ENCODE measurements around the gene NDRG2. TPM values are rescaled to one million over a fixed set of nuclear protein-coding genes. Genes with fewer than 3 reads are reported as not detected.
A peak's percentile ranks its signal among the peaks of the same experiment; 100 is the strongest.

NDRG2 gene
- total RNA-seq, 3 donors from 2014 or later = 251 to 693 (median 258) TPM

GRCh38 chr14:21040370-21040925, 15.6 kb upstream of the NDRG2 start:
- DNase-seq (ENCODE audit: low spot score in 2 of 2) = no peak
- Histone ChIP-seq H3K4me1 (peaks cover 0 to 32% of the 10 kb centered on the region in 2 donors), H3K4me3 (no peak overlapping the region), H3K27me3 (no peaks in the 10 kb centered on the region), H3K36me3 (no peaks in the 10 kb centered on the region), H3K9me3 (no peaks in the 10 kb centered on the region), H3K27ac (peak overlapping the region; percentile 70 to 80)
- intact Hi-C loops (cut with DNase I; ENCODE audit: low total_unique reads) = no loop called here
- TF ChIP-seq POLR2AphosphoS5 (IDR thresholded peaks at IDR 0.05) = no peak
- TF ChIP-seq CTCF (IDR thresholded peaks at IDR 0.05) = peak in 1 of 3 donors; percentile 4

- DNase-seq (ENCODE audit: low spot score in 2 of 2) = peak in 1 of 2 donors; percentile 50
- H3K27ac ChIP-seq = peak overlapping the region; percentile 70 to 80
- H3K9me3 ChIP-seq = no peaks in the 10 kb centered on the region
- peaks cover 0 to 32% of the 10 kb centered on the region in 2 donors for H3K4me1 ChIP-seq
- no peak overlapping the region for H3K4me3 ChIP-seq
- H3K27me3 ChIP-seq = no peaks in the 10 kb centered on the region
- intact Hi-C loops (cut with DNase I; ENCODE audit: low total_unique reads) = loop anchor here (2.0 kb wide), 1 partner anchor 25 kb away; no protein-coding TSS in a partner anchor
- TF ChIP-seq CTCF (IDR thresholded peaks at IDR 0.05) = peak; percentile 48 to 78 (median 75)
- no peak for TF ChIP-seq POLR2AphosphoS5 (IDR thresholded peaks at IDR 0.05)
- no peaks in the 10 kb centered on the region for H3K36me3 ChIP-seq
Measured at GRCh38 chr14:21039585-21040369, 14.9 kb upstream of the NDRG2 start.

- Histone ChIP-seq H3K27ac (peak overlapping the region; percentile 70 to 80), H3K36me3 (no peaks in the 10 kb centered on the region), H3K27me3 (no peaks in the 10 kb centered on the region), H3K4me3 (peak overlapping the region in 2 of 3 donors; percentile 6 to 21), H3K4me1 (peaks cover 0 to 24% of the 10 kb centered on the region in 2 donors), H3K9me3 (no peaks in the 10 kb centered on the region)
- TF ChIP-seq POLR2A (IDR thresholded peaks at IDR 0.05) (no peak), POLR2AphosphoS5 (IDR thresholded peaks at IDR 0.05) (peak; percentile 51 to 77 (median 67))
- intact Hi-C loops (cut with DNase I; ENCODE audit: low total_unique reads) = loop anchor here (2.0 kb wide), 1 partner anchor 24 kb away; no protein-coding TSS in a partner anchor
- DNase-seq (ENCODE audit: low spot score in 2 of 2) = peak; percentile 83 to 88
Measured at GRCh38 chr14:21038441-21039422, 13.9 kb upstream of the NDRG2 start.

- DNase-seq (ENCODE audit: low spot score in 2 of 2) = no peak
- peak overlapping the region; percentile 36 to 70 for H3K27ac ChIP-seq
Measured at GRCh38 chr14:21037156-21037555, 12.3 kb upstream of the NDRG2 start.

More at GRCh38 chr14:21037156-21037555, 12.3 kb upstream of the NDRG2 start:
- Histone ChIP-seq H3K36me3 (no peaks in the 10 kb centered on the region), H3K4me1 (peaks cover 0 to 15% of the 10 kb centered on the region in 2 donors), H3K9me3 (no peaks in the 10 kb centered on the region), H3K4me3 (no peak overlapping the region), H3K27me3 (no peaks in the 10 kb centered on the region)
- intact Hi-C loops (cut with DNase I; ENCODE audit: low total_unique reads) = no loop called here
- TF ChIP-seq POLR2AphosphoS5 (IDR thresholded peaks at IDR 0.05) (no peak), POLR2A (IDR thresholded peaks at IDR 0.05) (no peak), CTCF (IDR thresholded peaks at IDR 0.05) (no peak)

All from breast epithelium (tissue), 4 donors.